Naive thymus-derived CD8-positive, alpha-beta T cell (primary cell): ENCODE measurements around the gene MERTK. TPM values are rescaled to one million over a fixed set of nuclear protein-coding genes. Genes with fewer than 3 reads are reported as not detected.

Experiments used
- ATAC-seq, 2 donors: fragments of 150-1000 bp; cut with Tn5 transposase in 1 of 2; sonication (Bioruptor Pico), chemical (Tn5 transposase) in 1 of 2; 1 replicate in 1 of 2; 2 replicates in 1 of 2; pipeline ENCODE4 v1.10.0; 2021; ENCODE audit warnings: mild to moderate bottlenecking in 2 of 2, moderate library complexity in 2 of 2
- POLR2A ChIA-PET: fragments of 350-600 bp; sonication (Branson Sonifier 250); formaldehyde crosslinking; loops from one replicate; lab custom pipeline; 2021; ENCODE audit warnings: antibody characterized with exemption; lab: Charles Lee
- DNase-seq, 10 donors: peaks; one replicate each; pipeline versions ENCODE4 v3.0.0 to v3.0.0-alpha.2; 2020 to 2022
- H3K27ac Mint-ChIP-seq, 10 donors: one replicate each; pipeline ENCODE4 v1.8.0; 2020 to 2022; ENCODE audit warnings: mild to moderate bottlenecking in 10 of 10, mixed read lengths in 10 of 10, moderate library complexity in 4 of 10, inconsistent platforms in 1 of 10
- H3K27me3 Mint-ChIP-seq, 5 donors: one replicate each; pipeline ENCODE4 v1.8.0; 2021 to 2022; ENCODE audit warnings: mixed read lengths in 5 of 5
- H3K36me3 Mint-ChIP-seq, 3 donors: one replicate each; pipeline ENCODE4 v1.8.0; 2020 to 2022; ENCODE audit warnings: mixed read lengths in 3 of 3, mild to moderate bottlenecking in 2 of 3, inconsistent platforms in 1 of 3
- H3K4me1 Mint-ChIP-seq, 4 donors: one replicate each; pipeline ENCODE4 v1.8.0; 2021 to 2022; ENCODE audit warnings: mixed read lengths in 4 of 4
- H3K4me3 Mint-ChIP-seq, 10 donors: one replicate each; pipeline ENCODE4 v1.8.0; 2020 to 2022; ENCODE audit warnings: mild to moderate bottlenecking in 10 of 10, mixed read lengths in 10 of 10, moderate library complexity in 6 of 10, inconsistent platforms in 1 of 10
- H3K9me3 Mint-ChIP-seq, 9 donors: one replicate each; pipeline ENCODE4 v1.8.0; 2020 to 2022; ENCODE audit warnings: mixed read lengths in 9 of 9, mild to moderate bottlenecking in 3 of 9, inconsistent platforms in 1 of 9, moderate library complexity in 1 of 9
- polyA plus RNA-seq, 3 donors: library from polyadenylated mRNA; unstranded; fragments of 300-500 nt; fragmentation: Illumina TruSeq; gene quantifications; one replicate each; pipeline ENCODE4 v1.2.3, GENCODE V29; 2021
- total RNA-seq, 8 experiments: library from RNA in 2 of 8; stranded (reverse) in 2 of 8; gene quantifications; one replicate each; pipeline ENCODE4 v1.2.3 and lab custom pipeline; 2021 to 2026

MERTK gene
- total and polyA plus RNA-seq, 5 experiments from 2014 or later, result 0.55 to 0.69 TPM; not detected in 3

DNA sequence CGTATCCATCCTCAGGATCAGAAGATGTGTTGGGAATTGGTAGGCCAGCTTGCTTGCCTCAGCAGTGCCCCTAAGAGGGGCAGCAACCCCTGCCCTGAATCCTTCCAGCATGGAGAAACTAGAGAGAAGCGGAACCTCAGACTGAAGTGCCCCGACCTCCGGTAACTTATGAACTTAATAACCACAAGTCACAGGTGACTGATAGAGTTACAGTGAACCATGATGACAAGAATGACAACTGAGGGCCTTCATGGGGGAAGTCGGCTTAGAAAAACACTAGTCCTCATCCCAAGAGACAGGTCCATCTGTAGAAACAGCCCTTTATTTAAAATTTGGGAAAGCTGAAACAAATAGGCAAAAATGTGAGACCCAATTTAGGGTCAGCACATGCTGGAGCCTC lies 114.1 kb downstream of the MERTK start:
- peak overlapping the region in 1 of 10 donors; percentile 53 for H3K27ac Mint-ChIP-seq
- H3K4me3 Mint-ChIP-seq, result no peak overlapping the region
- DNase-seq (no peak), ATAC-seq (no peak)
- POLR2A ChIA-PET, result no interaction called here
- peaks cover 4 to 12% (median 7%) of the 10 kb centered on the region in 5 donors for H3K27me3 Mint-ChIP-seq
- peaks cover 0 to 2% (median 0%) of the 10 kb centered on the region in 9 donors for H3K9me3 Mint-ChIP-seq
- no peaks in the 10 kb centered on the region for H3K4me1 Mint-ChIP-seq
- H3K36me3 Mint-ChIP-seq, result no peaks in the 10 kb centered on the region

DNA sequence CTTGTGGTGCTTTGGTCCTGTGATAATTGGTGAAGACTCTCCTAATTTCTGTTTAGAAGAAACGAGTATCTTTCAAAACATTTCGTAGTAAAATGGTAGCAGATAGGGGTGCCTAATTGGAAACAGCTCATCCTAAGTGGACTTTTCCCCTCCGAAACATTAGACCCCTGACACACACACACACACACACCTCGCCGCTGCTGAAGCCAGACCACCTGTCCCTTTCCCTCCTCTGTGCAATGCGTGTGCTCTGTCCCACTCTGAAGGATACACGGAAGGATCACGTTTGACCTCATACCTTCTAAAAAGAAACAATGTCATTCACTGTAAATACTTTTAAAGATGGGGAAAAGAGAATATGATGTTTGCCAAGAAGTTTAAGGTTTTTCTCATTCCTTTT lies 120.4 kb downstream of the MERTK start:
- POLR2A ChIA-PET, result no interaction called here
- no peaks in the 10 kb centered on the region for H3K36me3 Mint-ChIP-seq
- no peak overlapping the region for H3K27ac Mint-ChIP-seq
- no peak for ATAC-seq
- peaks cover 6 to 35% (median 11%) of the 10 kb centered on the region in 5 donors for H3K27me3 Mint-ChIP-seq
- H3K4me1 Mint-ChIP-seq, result no peaks in the 10 kb centered on the region
- DNase-seq, result no peak
- H3K4me3 Mint-ChIP-seq, result no peak overlapping the region
- peaks cover 0 to 2% (median 0%) of the 10 kb centered on the region in 9 donors for H3K9me3 Mint-ChIP-seq

DNA sequence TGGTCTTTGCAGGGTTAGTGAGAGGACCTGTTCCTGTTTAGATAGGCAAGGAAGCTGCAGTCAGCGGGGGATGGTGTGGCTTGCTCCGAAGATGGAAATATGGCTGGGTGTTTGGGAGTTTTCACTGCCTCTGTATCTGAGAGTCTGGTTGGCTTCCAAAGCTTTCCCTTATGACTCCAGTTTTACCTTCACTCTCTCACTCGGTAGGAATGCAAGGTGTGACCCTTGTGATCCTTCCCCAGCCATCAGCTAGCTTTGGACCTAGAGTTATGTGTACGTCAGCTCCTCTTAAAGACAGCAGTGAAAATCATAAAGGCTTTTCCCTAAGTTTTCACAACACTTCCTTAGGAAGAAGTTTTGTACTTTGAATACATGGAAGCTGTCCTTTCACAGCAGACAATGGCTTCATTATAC lies 121.2 kb downstream of the MERTK start:
- Mint-ChIP-seq H3K9me3 (peaks cover 0 to 2% (median 0%) of the 10 kb centered on the region in 9 donors), H3K4me3 (no peak overlapping the region), H3K36me3 (no peaks in the 10 kb centered on the region), H3K27me3 (peaks cover 6 to 35% (median 11%) of the 10 kb centered on the region in 5 donors), H3K4me1 (no peaks in the 10 kb centered on the region), H3K27ac (no peak overlapping the region)
- POLR2A ChIA-PET, result no interaction called here
- ATAC-seq (no peak), DNase-seq (no peak)

DNA sequence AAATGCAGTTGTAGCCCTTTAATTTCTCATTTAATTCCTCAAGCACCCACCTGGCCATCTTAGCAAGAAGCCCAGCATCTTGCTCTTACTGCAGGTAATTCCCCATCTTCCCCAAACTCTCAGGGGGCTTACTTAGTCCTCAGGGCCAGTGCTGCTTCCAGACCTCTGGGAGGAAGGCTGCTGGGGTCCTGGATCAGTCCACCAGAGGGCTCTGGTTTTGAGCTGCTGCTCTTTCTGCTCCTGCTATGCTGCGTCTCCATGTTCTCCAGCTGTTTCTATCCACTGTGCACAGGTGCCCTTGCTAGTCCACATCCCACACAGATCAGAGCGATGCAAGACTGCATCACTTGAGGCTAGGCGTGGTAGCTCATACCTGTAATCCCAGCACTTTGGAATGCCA lies 122.2 kb downstream of the MERTK start:
- H3K36me3 Mint-ChIP-seq, result no peaks in the 10 kb centered on the region
- no peaks in the 10 kb centered on the region for H3K9me3 Mint-ChIP-seq
- no peak overlapping the region for H3K27ac Mint-ChIP-seq
- POLR2A ChIA-PET, result no interaction called here
- H3K27me3 Mint-ChIP-seq, result peaks cover 6 to 35% (median 10%) of the 10 kb centered on the region in 5 donors
- DNase-seq (no peak), ATAC-seq (no peak)
- H3K4me1 Mint-ChIP-seq, result no peaks in the 10 kb centered on the region
- H3K4me3 Mint-ChIP-seq, result no peak overlapping the region

DNA sequence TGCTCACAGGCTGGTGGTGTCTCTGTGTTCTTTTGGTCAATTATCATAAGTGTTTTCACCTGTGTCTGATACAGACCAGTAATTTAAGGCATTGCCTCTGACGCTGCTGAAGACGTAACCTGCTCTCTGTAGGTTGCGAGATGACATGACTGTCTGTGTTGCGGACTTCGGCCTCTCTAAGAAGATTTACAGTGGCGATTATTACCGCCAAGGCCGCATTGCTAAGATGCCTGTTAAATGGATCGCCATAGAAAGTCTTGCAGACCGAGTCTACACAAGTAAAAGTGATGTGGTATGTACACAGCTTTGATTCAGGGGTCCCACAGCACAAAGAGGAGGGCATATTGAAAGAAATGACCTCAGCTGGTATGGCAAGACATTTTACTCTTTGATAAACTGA lies 122.9 kb downstream of the MERTK start:
- H3K36me3 Mint-ChIP-seq, result no peaks in the 10 kb centered on the region
- H3K9me3 Mint-ChIP-seq, result no peaks in the 10 kb centered on the region
- DNase-seq (no peak), ATAC-seq (no peak)
- POLR2A ChIA-PET, result no interaction called here
- no peaks in the 10 kb centered on the region for H3K4me1 Mint-ChIP-seq
- H3K4me3 Mint-ChIP-seq, result no peak overlapping the region
- H3K27me3 Mint-ChIP-seq, result peaks cover 6 to 35% (median 9%) of the 10 kb centered on the region in 5 donors
- H3K27ac Mint-ChIP-seq, result no peak overlapping the region

DNA sequence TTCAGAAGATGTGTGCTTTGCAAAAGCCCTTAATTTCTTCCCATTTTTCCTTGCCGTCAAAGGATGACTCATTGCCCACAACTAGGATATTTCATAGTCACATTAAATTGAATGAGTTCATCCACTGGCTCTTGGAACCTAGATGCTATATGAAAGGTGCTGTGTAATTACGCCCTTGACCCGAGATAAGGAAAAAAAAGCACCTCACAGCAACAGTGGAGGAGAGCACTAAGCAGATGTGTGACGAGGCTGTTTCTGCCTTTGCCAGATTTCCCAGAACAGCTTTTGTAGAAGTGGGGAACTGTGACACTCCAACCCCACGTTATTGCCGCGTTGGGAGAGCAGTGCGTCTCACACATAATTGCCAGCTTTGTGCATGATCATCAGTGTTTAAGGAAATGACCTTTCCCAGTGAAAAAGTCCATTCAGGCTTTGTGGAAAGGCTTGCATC lies 123.4 kb downstream of the MERTK start:
- H3K27ac Mint-ChIP-seq, result no peak overlapping the region
- POLR2A ChIA-PET, result no interaction called here
- H3K4me1 Mint-ChIP-seq, result no peaks in the 10 kb centered on the region
- no peaks in the 10 kb centered on the region for H3K9me3 Mint-ChIP-seq
- no peak for ATAC-seq
- peaks cover 5 to 35% (median 6%) of the 10 kb centered on the region in 5 donors for H3K27me3 Mint-ChIP-seq
- H3K36me3 Mint-ChIP-seq, result no peaks in the 10 kb centered on the region
- no peak for DNase-seq
- no peak overlapping the region for H3K4me3 Mint-ChIP-seq

DNA sequence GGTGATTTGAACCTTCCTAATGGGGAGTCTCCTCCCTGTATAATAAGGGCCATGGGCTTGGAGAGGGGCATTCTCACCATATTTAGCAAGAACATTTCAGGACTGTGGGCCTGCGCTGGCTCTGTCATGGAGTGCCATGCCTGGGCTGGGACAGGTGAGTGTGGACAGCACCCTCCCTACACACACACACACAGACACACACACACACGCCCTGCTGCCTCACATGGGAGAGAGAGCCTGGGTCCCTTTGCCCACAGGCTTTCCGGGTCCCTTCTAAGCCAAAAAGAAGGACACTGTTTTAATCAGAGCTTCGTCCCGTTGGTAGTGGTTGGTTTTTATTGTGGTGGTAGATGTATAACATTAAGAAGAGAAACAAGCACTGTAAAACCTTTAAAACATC lies 125.3 kb downstream of the MERTK start:
- ATAC-seq (no peak), DNase-seq (no peak)
- Mint-ChIP-seq H3K4me3 (no peak overlapping the region), H3K36me3 (no peaks in the 10 kb centered on the region), H3K27me3 (peaks cover 1 to 25% (median 9%) of the 10 kb centered on the region in 5 donors), H3K4me1 (no peaks in the 10 kb centered on the region), H3K27ac (peak overlapping the region in 1 of 10 donors; percentile 4), H3K9me3 (no peaks in the 10 kb centered on the region)
- POLR2A ChIA-PET, result no interaction called here

DNA sequence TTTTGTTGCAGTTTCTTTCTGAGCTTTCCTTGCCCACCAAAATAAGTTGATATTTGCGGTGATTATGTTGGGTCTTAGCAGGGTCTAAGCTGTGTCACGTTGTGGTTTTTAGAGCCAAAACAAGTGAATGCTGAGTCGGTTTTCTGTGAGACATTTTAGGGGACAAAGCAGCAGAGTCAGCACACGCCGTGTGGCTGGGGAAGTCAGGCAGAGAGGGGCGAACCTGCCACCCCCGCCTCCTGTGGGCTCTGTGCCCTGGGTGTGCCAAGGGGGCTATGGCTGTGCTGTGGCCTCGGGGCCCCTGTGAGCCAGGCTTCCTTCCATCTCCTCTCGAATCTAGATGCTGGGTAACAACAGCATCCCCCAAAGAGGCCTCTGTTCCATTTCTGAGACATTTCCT lies 125.8 kb downstream of the MERTK start:
- DNase-seq, result no peak
- Mint-ChIP-seq H3K4me1 (no peaks in the 10 kb centered on the region), H3K9me3 (no peaks in the 10 kb centered on the region), H3K27me3 (peaks cover 1 to 21% (median 9%) of the 10 kb centered on the region in 5 donors), H3K4me3 (no peak overlapping the region), H3K36me3 (no peaks in the 10 kb centered on the region), H3K27ac (no peak overlapping the region)
- POLR2A ChIA-PET, result no interaction called here
- ATAC-seq, result no peak

DNA sequence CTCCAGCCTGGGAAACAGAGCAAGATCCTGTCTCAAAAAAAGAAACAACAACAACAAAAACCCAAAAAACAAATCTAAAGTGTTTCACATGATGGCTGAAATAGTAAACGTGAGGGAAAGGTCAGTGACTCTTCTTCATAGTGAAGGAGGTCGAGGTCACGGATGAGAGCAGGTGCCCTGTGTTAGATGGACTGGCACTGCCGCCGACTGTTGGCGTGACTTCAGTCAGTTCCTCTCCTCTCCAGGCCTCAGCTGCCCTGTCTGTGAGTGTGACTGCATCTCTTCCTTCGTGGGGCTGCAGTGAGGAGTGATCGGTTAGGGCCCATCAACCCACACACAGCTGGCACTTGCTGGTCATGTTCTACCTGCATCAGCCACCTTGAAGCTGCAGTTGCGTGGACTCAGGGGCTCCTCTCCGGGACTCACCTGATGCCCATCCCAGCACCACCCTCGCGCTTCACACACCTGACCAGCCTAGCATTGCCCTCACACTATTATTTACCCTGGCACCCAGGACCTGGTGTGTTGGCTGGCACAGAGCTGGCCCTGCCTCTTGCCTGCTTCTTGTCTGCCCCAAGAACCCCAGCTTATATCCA lies 126.6 kb downstream of the MERTK start:
- Mint-ChIP-seq H3K4me3 (no peak overlapping the region), H3K4me1 (no peaks in the 10 kb centered on the region), H3K9me3 (no peaks in the 10 kb centered on the region), H3K36me3 (no peaks in the 10 kb centered on the region), H3K27me3 (peaks cover 1 to 14% (median 9%) of the 10 kb centered on the region in 5 donors), H3K27ac (no peak overlapping the region)
- no peak for DNase-seq
- ATAC-seq, result no peak
- POLR2A ChIA-PET, result no interaction called here

DNA sequence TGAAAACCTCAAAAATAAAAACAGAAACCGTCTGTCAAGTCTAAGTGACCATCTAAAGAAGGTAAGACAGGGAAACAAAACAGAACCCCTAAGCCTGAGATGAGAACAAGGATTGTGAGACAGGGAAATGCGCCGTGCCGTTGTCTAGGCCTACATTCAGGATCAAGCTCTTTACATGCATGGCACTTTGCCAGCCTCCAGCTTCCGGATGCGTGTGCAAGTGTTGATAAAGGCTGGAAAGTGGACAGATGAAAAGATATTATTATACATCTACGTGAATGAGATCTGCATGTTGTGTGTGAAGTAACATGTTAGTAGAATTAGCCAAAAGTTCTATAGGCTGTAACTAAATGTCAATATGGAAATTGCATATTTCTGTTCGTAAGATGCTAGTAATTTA lies 128.1 kb downstream of the MERTK start:
- Mint-ChIP-seq H3K36me3 (no peaks in the 10 kb centered on the region), H3K27me3 (peaks cover 0 to 14% (median 0%) of the 10 kb centered on the region in 5 donors), H3K9me3 (no peaks in the 10 kb centered on the region), H3K27ac (no peak overlapping the region), H3K4me3 (no peak overlapping the region), H3K4me1 (no peaks in the 10 kb centered on the region)
- DNase-seq (no peak), ATAC-seq (no peak)
- POLR2A ChIA-PET, result no interaction called here

DNA sequence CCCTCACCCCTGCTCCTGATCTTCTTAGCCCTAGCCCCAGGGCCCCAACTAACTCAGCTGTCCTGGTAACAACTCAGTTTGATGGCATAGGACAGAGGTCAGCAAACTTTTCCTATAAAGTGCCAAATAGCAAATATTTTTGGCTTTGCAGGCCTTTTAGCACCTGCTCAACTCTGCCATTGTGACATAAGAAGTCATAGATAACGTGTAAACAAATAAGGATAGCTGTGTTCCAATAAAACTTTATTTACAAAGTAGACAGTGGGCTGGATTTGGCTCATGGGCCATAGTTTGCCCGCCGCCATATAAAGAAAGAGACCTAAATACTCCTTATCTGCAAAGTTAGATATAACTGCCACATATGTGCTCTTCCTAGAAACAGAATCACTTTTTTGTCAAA lies 129.4 kb downstream of the MERTK start:
- peaks cover 4 to 10% (median 6%) of the 10 kb centered on the region in 4 donors for H3K4me1 Mint-ChIP-seq
- no peak overlapping the region for H3K27ac Mint-ChIP-seq
- no peak overlapping the region for H3K4me3 Mint-ChIP-seq
- no peaks in the 10 kb centered on the region for H3K9me3 Mint-ChIP-seq
- no peak for DNase-seq
- POLR2A ChIA-PET, result no interaction called here
- ATAC-seq, result no peak
- H3K27me3 Mint-ChIP-seq, result peaks cover 0 to 14% (median 0%) of the 10 kb centered on the region in 5 donors
- no peaks in the 10 kb centered on the region for H3K36me3 Mint-ChIP-seq

DNA sequence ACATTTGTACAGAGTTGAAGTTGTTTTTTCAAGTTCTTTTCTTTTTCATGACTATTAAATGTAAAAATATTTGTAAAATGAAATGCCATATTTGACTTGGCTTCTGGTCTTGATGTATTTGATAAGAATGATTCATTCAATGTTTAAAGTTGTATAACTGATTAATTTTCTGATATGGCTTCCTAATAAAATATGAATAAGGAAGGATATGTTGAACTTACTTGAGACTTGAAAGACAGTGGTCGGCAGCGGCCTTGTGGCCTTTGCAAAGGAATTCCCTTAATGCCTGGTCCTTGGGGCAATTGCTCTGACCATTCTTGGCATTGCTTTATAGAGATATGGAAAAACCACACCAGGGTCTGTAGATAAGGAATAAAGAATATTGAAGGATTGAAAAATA lies 130.8 kb downstream of the MERTK start:
- no peaks in the 10 kb centered on the region for H3K36me3 Mint-ChIP-seq
- H3K4me3 Mint-ChIP-seq, result no peak overlapping the region
- ATAC-seq, result no peak
- POLR2A ChIA-PET, result no interaction called here
- no peak for DNase-seq
- H3K9me3 Mint-ChIP-seq, result no peaks in the 10 kb centered on the region
- peaks cover 4 to 12% (median 6%) of the 10 kb centered on the region in 4 donors for H3K4me1 Mint-ChIP-seq
- H3K27ac Mint-ChIP-seq, result no peak overlapping the region
- peaks cover 0 to 14% (median 0%) of the 10 kb centered on the region in 5 donors for H3K27me3 Mint-ChIP-seq

DNA sequence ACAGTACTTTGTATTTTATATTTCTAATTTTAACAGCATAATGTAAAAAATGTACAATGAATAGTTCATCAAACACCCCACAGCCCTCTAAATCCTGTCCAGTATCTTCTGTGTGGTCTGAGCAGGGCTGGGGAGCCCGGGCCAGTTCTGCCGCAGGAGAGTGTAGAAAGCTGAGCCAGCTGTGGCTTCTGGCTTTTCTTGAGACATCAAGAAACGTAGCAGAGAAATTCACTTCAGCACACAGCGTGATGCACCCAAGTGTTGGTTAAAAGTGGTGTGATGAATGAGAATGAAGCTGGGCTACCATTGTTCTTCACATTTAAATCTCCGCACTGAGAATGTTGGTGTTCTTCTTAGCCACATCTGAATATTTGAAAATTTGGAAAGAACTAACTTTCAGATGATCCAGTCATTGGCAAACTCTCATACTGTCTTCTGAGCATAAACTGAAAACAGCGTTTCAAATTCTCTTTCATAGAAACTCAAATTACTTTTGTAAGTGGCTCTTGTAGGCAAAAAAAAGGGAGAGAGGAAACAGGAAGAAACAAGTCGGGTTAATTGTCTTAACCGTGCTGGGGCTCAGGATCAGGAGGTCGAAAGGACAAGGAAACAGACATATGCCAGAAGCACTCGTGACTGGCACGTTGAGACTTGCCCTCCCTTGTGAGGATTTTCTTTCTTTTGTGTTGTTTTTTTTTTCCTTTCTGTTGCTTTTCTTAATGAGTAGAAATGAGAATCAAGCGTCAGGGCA lies 133.2 kb downstream of the MERTK start:
- DNase-seq, result no peak
- H3K4me1 Mint-ChIP-seq, result peaks cover 4 to 12% (median 6%) of the 10 kb centered on the region in 4 donors
- POLR2A ChIA-PET, result no interaction called here
- H3K9me3 Mint-ChIP-seq, result peaks cover 0 to 16% (median under 1%) of the 10 kb centered on the region in 9 donors
- no peaks in the 10 kb centered on the region for H3K36me3 Mint-ChIP-seq
- H3K27me3 Mint-ChIP-seq, result peaks cover 0 to 14% (median 0%) of the 10 kb centered on the region in 5 donors
- no peak overlapping the region for H3K4me3 Mint-ChIP-seq
- H3K27ac Mint-ChIP-seq, result no peak overlapping the region
- ATAC-seq, result no peak
